Liver (tissue), 9 donors: Measurements from ENCODE around the gene TRMT1. TPM values are rescaled to one million over a fixed set of nuclear protein-coding genes. Genes with fewer than 3 reads are reported as not detected.

ENCODE experiments used
- DNase-seq: peaks from one replicate; pipeline ENCODE4 v3.0.0-alpha.2; 2017; ENCODE audit warnings: low spot score
- H3K27ac ChIP-seq, 2 donors: one replicate each; pipeline ENCODE4 v1.7.0; 2013; ENCODE audit warnings: inconsistent platforms in 2 of 2, low read length in 2 of 2, control low read depth in 1 of 2, low read depth in 1 of 2, mild to moderate bottlenecking in 1 of 2
- H3K27me3 ChIP-seq, 4 donors: one replicate each; pipeline versions ENCODE4 v1.6.1 to v1.7.0; 2013; ENCODE audit warnings: low read length in 3 of 4, inconsistent platforms in 1 of 4, mild to moderate bottlenecking in 1 of 4, moderate library complexity in 1 of 4; ENCODE audit not compliant: control insufficient read depth in 4 of 4, insufficient read depth in 4 of 4
- H3K36me3 ChIP-seq, 4 donors: one replicate each; pipeline versions ENCODE4 v1.6.1 to v1.7.0; 2013; ENCODE audit warnings: low read length in 3 of 4, mild to moderate bottlenecking in 3 of 4, low read depth in 1 of 4, moderate library complexity in 1 of 4; ENCODE audit not compliant: control insufficient read depth in 4 of 4, insufficient read depth in 3 of 4
- H3K4me1 ChIP-seq, 4 donors: one replicate each; pipeline versions ENCODE4 v1.6.1 to v1.7.0; 2013; ENCODE audit warnings: low read length in 3 of 4, mild to moderate bottlenecking in 3 of 4, moderate library complexity in 1 of 4; ENCODE audit not compliant: control insufficient read depth in 4 of 4, insufficient read depth in 4 of 4
- H3K4me3 ChIP-seq, 3 donors: one replicate each; pipeline versions ENCODE4 v1.6.1 to v1.7.0; 2013; ENCODE audit warnings: low read length in 3 of 3, control low read depth in 1 of 3, low read depth in 1 of 3, mild to moderate bottlenecking in 1 of 3
- H3K9ac ChIP-seq, 2 donors: one replicate each; pipeline ENCODE4 v1.7.0; 2013; ENCODE audit warnings: low read length in 2 of 2, mild to moderate bottlenecking in 2 of 2, moderate library complexity in 2 of 2, control low read depth in 1 of 2, low read depth in 1 of 2
- H3K9me3 ChIP-seq, 4 donors: one replicate each; pipeline versions ENCODE4 v1.6.1 to v1.7.0; 2013; ENCODE audit warnings: low read length in 3 of 4; ENCODE audit not compliant: control insufficient read depth in 4 of 4
- FOXA2 ChIP-seq: IDR thresholded peaks from 2 replicates; pipeline ENCODE4 v1.6.1; 2016; ENCODE audit warnings: antibody characterized with exemption
- HNF4A ChIP-seq, 2 donors: conservative IDR thresholded peaks; 2 replicates each; pipeline ENCODE4 v1.6.1; 2016; ENCODE audit warnings: antibody characterized with exemption in 2 of 2, mild to moderate bottlenecking in 2 of 2
- JUND ChIP-seq, 2 donors: IDR thresholded peaks; 2 replicates each; pipeline ENCODE4 v1.6.1; 2016; ENCODE audit warnings: antibody characterized with exemption in 2 of 2
- NR2F2 ChIP-seq: IDR thresholded peaks from 2 replicates; pipeline ENCODE4 v1.6.1; 2016; ENCODE audit warnings: antibody characterized with exemption
- RAD21 ChIP-seq, 2 donors: IDR thresholded peaks; 2 replicates each; pipeline ENCODE4 v1.6.1; 2016; ENCODE audit warnings: antibody characterized with exemption in 2 of 2, mild to moderate bottlenecking in 2 of 2
- RXRA ChIP-seq, 2 donors: IDR thresholded peaks; 2 replicates each; pipeline ENCODE4 v1.6.1; 2017 to 2018; ENCODE audit warnings: antibody characterized with exemption in 2 of 2, mild to moderate bottlenecking in 1 of 2
- SP1 ChIP-seq: IDR thresholded peaks from 2 replicates; pipeline ENCODE4 v1.6.1; 2018; ENCODE audit warnings: antibody characterized with exemption, mild to moderate bottlenecking
- YY1 ChIP-seq: IDR thresholded peaks from 2 replicates; pipeline ENCODE4 v1.6.1; 2016; ENCODE audit warnings: antibody characterized with exemption, mild to moderate bottlenecking
- WGBS: extraction: QIAGEN DNeasy Blood & Tissue Kit; methylation state at CpG from one replicate; pipeline ENCODE4 v1.1.7; 2013; 5-methylcytosine and 5-hydroxymethylcytosine counted together
- polyA plus RNA-seq, 2 donors: library from polyadenylated mRNA; stranded (reverse) in 1 of 2; unstranded in 1 of 2; fragments of 200-250 nt in 1 of 2; fragments of >200 nt in 1 of 2; fragmentation: Nextera tagmentation in 1 of 2; extraction: Ambion mirVana in 1 of 2; gene quantifications; one replicate each; pipeline versions ENCODE4 v1.2.1 to v1.2.3, GENCODE V29; 2013 to 2015
- total RNA-seq, 2 donors: library from RNA; depleted of rRNA; stranded (reverse); fragments of >200 nt; gene quantifications; one replicate each; pipeline ENCODE4 v1.2.3, GENCODE V29; 2014
- TF ChIP-seq, protein P1 (sequence below): IDR thresholded peaks from 2 replicates; pipeline ENCODE4 v1.6.1; 2016; ENCODE audit warnings: antibody characterized with exemption
- TF ChIP-seq, protein P2 (sequence below): IDR thresholded peaks from 2 replicates; pipeline ENCODE4 v1.6.1; 2016; ENCODE audit warnings: antibody characterized with exemption
- TF ChIP-seq, protein P3 (sequence below): IDR thresholded peaks from 2 replicates; pipeline ENCODE4 v1.6.1; 2016; ENCODE audit warnings: antibody characterized with exemption
- TF ChIP-seq, protein P4 (sequence below): fragments of 150-350 bp; IDR thresholded peaks from 2 replicates; pipeline ENCODE4 v1.5.1; 2017; ENCODE audit warnings: improper control_type of control experiment, low read depth, low read length; ENCODE audit not compliant: missing input control
- donor health status: healthy.
- donor health status: healthy.
- donor health status: healthy.
- donor health status: healthy.
- donor health status: healthy.

Gene TRMT1
- total and polyA plus RNA-seq, 4 donors = 8.3 to 15.6 (median 11.7) TPM

DNA sequence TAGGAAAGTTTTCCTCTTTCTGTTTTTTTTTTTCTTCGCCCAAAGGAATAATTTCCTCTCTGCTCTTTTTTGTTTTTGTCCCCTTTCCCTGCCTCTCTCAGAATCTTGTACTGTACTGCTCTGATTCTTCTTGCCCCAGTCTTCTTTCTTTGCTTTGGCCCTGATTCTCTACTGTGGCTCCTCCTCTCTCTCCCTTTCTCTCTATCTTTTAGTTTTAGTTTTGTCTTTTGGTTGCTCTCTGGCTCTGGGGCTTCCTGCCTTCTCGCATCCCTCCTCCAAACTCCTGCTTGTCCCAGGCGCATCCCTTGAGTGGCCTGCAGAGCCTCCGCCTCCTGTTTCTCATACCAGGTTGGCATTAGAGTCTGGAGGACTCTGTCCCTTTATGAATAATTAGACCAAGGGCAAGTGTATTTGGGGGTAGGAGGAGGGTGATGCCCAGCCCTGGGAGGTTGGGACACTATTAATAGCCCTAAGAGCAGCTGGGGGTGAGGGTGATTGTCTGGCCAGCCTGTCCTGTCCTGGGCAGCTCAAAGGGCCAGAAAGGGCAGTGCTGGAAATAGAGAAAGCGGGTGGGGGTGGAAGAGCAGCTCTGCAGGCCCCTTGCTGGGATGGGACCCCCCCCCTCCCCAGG, 53.0 kb downstream of the TRMT1 start (continued):
- TF ChIP-seq RXRA (IDR thresholded peaks at IDR 0.05) = no peak
- TF ChIP-seq JUND (IDR thresholded peaks at IDR 0.05) = no peak
- TF ChIP-seq, protein P1, sequence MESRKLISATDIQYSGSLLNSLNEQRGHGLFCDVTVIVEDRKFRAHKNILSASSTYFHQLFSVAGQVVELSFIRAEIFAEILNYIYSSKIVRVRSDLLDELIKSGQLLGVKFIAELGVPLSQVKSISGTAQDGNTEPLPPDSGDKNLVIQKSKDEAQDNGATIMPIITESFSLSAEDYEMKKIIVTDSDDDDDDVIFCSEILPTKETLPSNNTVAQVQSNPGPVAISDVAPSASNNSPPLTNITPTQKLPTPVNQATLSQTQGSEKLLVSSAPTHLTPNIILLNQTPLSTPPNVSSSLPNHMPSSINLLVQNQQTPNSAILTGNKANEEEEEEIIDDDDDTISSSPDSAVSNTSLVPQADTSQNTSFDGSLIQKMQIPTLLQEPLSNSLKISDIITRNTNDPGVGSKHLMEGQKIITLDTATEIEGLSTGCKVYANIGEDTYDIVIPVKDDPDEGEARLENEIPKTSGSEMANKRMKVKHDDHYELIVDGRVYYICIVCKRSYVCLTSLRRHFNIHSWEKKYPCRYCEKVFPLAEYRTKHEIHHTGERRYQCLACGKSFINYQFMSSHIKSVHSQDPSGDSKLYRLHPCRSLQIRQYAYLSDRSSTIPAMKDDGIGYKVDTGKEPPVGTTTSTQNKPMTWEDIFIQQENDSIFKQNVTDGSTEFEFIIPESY = no peak
- TF ChIP-seq YY1 = no peak
- TF ChIP-seq SP1 = no peak
- TF ChIP-seq NR2F2 = no peak
- TF ChIP-seq, protein P2, sequence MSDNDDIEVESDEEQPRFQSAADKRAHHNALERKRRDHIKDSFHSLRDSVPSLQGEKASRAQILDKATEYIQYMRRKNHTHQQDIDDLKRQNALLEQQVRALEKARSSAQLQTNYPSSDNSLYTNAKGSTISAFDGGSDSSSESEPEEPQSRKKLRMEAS = no peak
- TF ChIP-seq, protein P3, sequence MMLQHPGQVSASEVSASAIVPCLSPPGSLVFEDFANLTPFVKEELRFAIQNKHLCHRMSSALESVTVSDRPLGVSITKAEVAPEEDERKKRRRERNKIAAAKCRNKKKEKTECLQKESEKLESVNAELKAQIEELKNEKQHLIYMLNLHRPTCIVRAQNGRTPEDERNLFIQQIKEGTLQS = no peak
- TF ChIP-seq HNF4A (conservative IDR thresholded peaks at IDR 0.05) = no peak
- TF ChIP-seq RAD21 (IDR thresholded peaks at IDR 0.05) = no peak

DNA sequence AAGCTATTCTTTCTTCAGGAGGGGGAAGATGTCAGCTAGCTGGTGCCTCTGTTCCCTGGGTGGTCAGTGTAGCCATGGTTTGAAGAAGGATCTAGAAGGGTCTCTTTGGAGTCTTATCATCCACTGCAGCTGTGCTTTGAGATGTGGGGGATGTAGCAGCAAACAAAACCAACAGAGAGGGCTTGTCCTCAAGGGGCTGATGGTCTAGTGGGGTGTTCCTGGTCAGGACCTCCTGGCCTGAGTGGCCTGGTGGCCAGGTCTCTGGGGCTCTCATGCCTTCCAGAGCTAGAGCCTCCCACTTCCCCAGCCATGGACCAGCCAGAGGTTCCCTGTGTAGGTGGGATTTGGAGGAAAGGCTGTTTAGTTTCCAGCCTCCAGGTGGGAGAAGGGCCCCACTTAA, 54.2 kb downstream of the TRMT1 start:
- Histone ChIP-seq H3K9ac (no peak overlapping the region), H3K27ac (no peak overlapping the region), H3K36me3 (no peaks in the 10 kb centered on the region), H3K4me3 (no peak overlapping the region), H3K4me1 (peaks cover 0 to 29% (median 18%) of the 10 kb centered on the region in 4 donors), H3K9me3 (no peaks in the 10 kb centered on the region), H3K27me3 (no peaks in the 10 kb centered on the region)
- no peak for DNase-seq
- TF ChIP-seq YY1 (no peak), JUND (IDR thresholded peaks at IDR 0.05) (no peak), SP1 (no peak)
- TF ChIP-seq, protein P2 = no peak

DNA sequence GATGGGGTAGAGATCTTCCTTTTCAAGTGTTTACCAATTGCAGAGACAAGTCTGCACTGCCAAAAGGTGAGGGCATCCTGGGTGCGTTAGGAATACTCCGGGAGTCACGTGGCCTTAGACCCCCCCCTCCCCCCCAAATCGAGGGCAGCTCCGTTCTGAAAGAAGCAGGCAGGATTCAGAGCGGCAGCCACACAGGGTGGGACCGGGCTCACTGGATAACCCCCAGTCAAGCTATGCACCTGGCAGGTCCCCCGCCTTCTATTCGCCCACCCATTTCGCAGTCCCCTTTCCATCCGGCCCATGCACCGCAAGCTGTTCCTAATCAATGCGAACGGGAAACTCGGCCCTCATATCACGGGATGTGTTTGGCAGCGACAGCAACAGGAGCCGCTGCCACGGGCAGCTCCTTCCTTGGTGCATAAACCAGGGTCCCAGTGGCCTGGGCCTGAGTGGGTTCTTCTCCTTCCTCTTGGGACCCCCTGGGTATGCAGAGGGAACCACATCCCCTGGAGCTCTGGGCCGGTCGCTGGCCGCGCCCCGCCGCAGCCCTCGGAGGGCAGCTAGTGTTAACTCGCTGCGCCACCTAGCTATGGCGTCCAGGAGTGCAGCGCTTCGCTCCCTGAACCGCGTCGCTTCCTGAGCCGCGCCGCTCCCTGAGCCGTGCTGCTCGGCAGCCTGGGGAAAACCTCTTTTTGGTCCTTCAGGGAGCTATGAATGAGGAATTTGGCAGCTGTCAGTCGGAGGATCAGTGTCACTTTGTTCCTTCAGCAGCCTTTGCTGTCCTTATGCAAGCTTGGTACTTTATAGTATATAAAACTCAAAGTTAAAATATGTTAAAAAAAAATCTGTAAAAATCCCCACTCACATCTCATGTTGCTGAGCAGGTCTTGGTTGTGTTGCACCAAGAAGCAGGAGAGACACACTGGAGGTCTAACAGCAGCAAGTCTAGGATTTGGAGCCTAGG, 55.3 kb downstream of the TRMT1 start:
- peak; percentile 92 for DNase-seq
- Histone ChIP-seq H3K9me3 (no peaks in the 10 kb centered on the region), H3K4me1 (peaks cover 0 to 33% (median 21%) of the 10 kb centered on the region in 4 donors), H3K36me3 (no peaks in the 10 kb centered on the region), H3K4me3 (peak overlapping the region in 2 of 3 donors; percentile 20 to 52), H3K27ac (peak overlapping the region; percentile 21 to 36), H3K9ac (peak overlapping the region in 1 of 2 donors; percentile 31), H3K27me3 (no peaks in the 10 kb centered on the region)
- TF ChIP-seq RXRA (IDR thresholded peaks at IDR 0.05) (peak in 1 of 2 donors; percentile 7), FOXA2 (no peak), RAD21 (IDR thresholded peaks at IDR 0.05) (peak; percentile 93 to 96)
- TF ChIP-seq, protein P2 = no peak
- TF ChIP-seq, protein P4, sequence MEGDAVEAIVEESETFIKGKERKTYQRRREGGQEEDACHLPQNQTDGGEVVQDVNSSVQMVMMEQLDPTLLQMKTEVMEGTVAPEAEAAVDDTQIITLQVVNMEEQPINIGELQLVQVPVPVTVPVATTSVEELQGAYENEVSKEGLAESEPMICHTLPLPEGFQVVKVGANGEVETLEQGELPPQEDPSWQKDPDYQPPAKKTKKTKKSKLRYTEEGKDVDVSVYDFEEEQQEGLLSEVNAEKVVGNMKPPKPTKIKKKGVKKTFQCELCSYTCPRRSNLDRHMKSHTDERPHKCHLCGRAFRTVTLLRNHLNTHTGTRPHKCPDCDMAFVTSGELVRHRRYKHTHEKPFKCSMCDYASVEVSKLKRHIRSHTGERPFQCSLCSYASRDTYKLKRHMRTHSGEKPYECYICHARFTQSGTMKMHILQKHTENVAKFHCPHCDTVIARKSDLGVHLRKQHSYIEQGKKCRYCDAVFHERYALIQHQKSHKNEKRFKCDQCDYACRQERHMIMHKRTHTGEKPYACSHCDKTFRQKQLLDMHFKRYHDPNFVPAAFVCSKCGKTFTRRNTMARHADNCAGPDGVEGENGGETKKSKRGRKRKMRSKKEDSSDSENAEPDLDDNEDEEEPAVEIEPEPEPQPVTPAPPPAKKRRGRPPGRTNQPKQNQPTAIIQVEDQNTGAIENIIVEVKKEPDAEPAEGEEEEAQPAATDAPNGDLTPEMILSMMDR = peak; percentile 87
- 1% methylated on average over 40 of the region's 40 CpGs for WGBS
